ENCODE data around the gene CLCC1. TPM values are rescaled to one million over a fixed set of nuclear protein-coding genes. Genes with fewer than 3 reads are reported as not detected.
"Not testable (repeated sequence)": the region's sequence is repeated elsewhere in the genome, so short reads cannot be mapped to it uniquely, and the experiment has no call there.

The CLCC1 gene
- 32.2 TPM for total RNA-seq
- polyA plus RNA-seq (ENCODE audit: insufficient read depth in 1 of 8, insufficient read length in 8 of 8, low replicate concordance in 1 of 8): 10 to 100 TPM; 30.9 to 43.1 (median 36.0) TPM
- long read RNA-seq, donor 1: 0 reads
- long read RNA-seq, donor 2: 0 reads
- long read RNA-seq, donor 3, full-length matches to known transcripts: 1 of 11 reads
- long read RNA-seq, donor 3, partial matches to known transcripts: 5 of 11 reads
- long read RNA-seq, donor 3, other reads (novel, unspliced or antisense): 5 of 11 reads
- long read RNA-seq, donor 4, full-length matches to known transcripts: 1 of 1 reads
- long read RNA-seq, donor 4, partial matches to known transcripts: 0 of 1 reads
- long read RNA-seq, donor 4, other reads (novel, unspliced or antisense): 0 of 1 reads
- long read RNA-seq, donor 5, partial matches to known transcripts: 17 of 17 reads
- long read RNA-seq, donor 5, other reads (novel, unspliced or antisense): 0 of 17 reads
- long read RNA-seq, donor 6, full-length matches to known transcripts: 3 of 14 reads
- long read RNA-seq, donor 6, partial matches to known transcripts: 11 of 14 reads
- long read RNA-seq, donor 6, other reads (novel, unspliced or antisense): 0 of 14 reads
- long read RNA-seq, donor 7, full-length matches to known transcripts: 1 of 1 reads
- long read RNA-seq, donor 7, partial matches to known transcripts: 0 of 1 reads
- long read RNA-seq, donor 7, other reads (novel, unspliced or antisense): 0 of 1 reads
- long read RNA-seq, donor 8, full-length matches to known transcripts: 2 of 7 reads
- long read RNA-seq, donor 8, partial matches to known transcripts: 5 of 7 reads
- long read RNA-seq, donor 8, other reads (novel, unspliced or antisense): 0 of 7 reads
- long read RNA-seq, donor 9, full-length matches to known transcripts: 1 of 1 reads
- long read RNA-seq, donor 9, partial matches to known transcripts: 0 of 1 reads
- long read RNA-seq, donor 9, other reads (novel, unspliced or antisense): 0 of 1 reads
- long read RNA-seq, donor 10, partial matches to known transcripts: 0 of 1 reads
- long read RNA-seq, donor 10, other reads (novel, unspliced or antisense): 0 of 1 reads
- long read RNA-seq, donor 11: 0 reads

DNA sequence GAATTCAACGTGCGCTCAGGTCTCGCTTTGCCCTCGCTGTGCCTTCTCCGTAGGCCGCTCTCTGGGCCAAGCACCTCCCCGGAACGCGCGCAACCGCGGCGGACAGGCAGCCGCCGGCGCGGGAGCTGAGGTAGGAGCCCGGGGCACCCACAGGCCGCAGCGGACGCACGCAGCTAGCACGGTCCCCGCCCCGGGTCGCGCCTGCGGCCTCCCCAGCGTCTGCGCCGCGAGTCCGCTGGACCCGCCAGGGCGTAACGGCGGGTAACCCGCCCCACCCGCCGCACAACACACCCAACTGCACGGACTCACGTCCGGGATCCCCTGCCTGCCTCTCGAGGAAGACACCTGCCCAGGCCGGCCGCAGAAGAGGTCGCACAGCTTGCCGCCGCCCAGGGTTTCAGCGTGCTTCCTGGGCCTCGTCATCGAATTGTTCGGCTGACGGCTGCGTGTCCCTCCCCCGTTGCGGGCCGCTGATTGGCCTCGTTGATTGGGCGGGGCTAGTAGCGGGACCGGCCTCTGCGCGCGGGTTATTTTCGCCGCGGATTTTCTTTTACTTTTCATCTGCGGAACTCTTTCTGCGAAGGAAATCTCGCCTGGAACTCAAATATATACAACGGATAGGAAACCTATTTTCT, at the start of gene CLCC1:
CLCC1 (minus strand) TSS at position 433 of the 635 bp plus-strand sequence. CDS start 13,047 bp downstream, outside the sequence.
- WGBS (ENCODE audit: insufficient coverage): under 1% methylated on average over 53 of the region's 72 CpGs
- no peaks in the 10 kb centered on the region for H3K36me3 ChIP-seq (ENCODE audit: control insufficient read depth, insufficient read depth, low read length)
- H3K9me3 ChIP-seq (replicated peaks; ENCODE audit: control insufficient read depth, low read depth, low read length): no peaks in the 10 kb centered on the region
- peak; percentile 97 for DNase-seq
- H3K4me3 ChIP-seq (ENCODE audit: low read length): peak within 1 kb of the TSS; percentile 76
- peak within 1 kb of the TSS; percentile 97 for H3K27ac ChIP-seq (ENCODE audit: low read length)
- no peaks in the 10 kb centered on the region for H3K27me3 ChIP-seq (ENCODE audit: control insufficient read depth, insufficient read depth, low read length)
- H3K4me1 ChIP-seq (ENCODE audit: control insufficient read depth, insufficient read depth, low read length): peaks cover 12% of the 10 kb centered on the region

- Histone ChIP-seq H3K4me3 (ENCODE audit: low read length) (no peak overlapping the region), H3K4me1 (ENCODE audit: control insufficient read depth, insufficient read depth, low read length) (no peaks in the 10 kb centered on the region), H3K36me3 (ENCODE audit: control insufficient read depth, insufficient read depth, low read length) (peaks cover 24% of the 10 kb centered on the region), H3K27me3 (ENCODE audit: control insufficient read depth, insufficient read depth, low read length) (no peaks in the 10 kb centered on the region), H3K27ac (ENCODE audit: low read length) (no peak overlapping the region), H3K9me3 (replicated peaks; ENCODE audit: control insufficient read depth, low read depth, low read length) (no peaks in the 10 kb centered on the region)
- DNase-seq: no peak
- 91% methylated on average over 4 of the region's 7 CpGs for WGBS (ENCODE audit: insufficient coverage)
Measured at GRCh38 chr1:109011335-109011734, 48.1 kb upstream of the CLCC1 start.

- Histone ChIP-seq H3K36me3 (ENCODE audit: control insufficient read depth, insufficient read depth, low read length) (peaks cover 27% of the 10 kb centered on the region), H3K9me3 (replicated peaks; ENCODE audit: control insufficient read depth, low read depth, low read length) (peaks cover 12% of the 10 kb centered on the region)
- not testable (repeated sequence) for H3K27ac ChIP-seq (ENCODE audit: low read length); DNase-seq; H3K4me1 ChIP-seq (ENCODE audit: control insufficient read depth, insufficient read depth, low read length); H3K27me3 ChIP-seq (ENCODE audit: control insufficient read depth, insufficient read depth, low read length); H3K4me3 ChIP-seq (ENCODE audit: low read length)
- WGBS (ENCODE audit: insufficient coverage): no CpG with 5 or more reads among the region's 3 CpGs
Measured at GRCh38 chr1:108996622-108997021, 33.3 kb upstream of the CLCC1 start.

GRCh38 chr1:108983114-108983513, 19.8 kb upstream of the CLCC1 start:
- Histone ChIP-seq H3K27ac (ENCODE audit: low read length) (no peak overlapping the region), H3K9me3 (replicated peaks; ENCODE audit: control insufficient read depth, low read depth, low read length) (no peaks in the 10 kb centered on the region), H3K27me3 (ENCODE audit: control insufficient read depth, insufficient read depth, low read length) (no peaks in the 10 kb centered on the region), H3K36me3 (ENCODE audit: control insufficient read depth, insufficient read depth, low read length) (peaks cover 20% of the 10 kb centered on the region), H3K4me3 (ENCODE audit: low read length) (no peak overlapping the region), H3K4me1 (ENCODE audit: control insufficient read depth, insufficient read depth, low read length) (no peaks in the 10 kb centered on the region)
- 73% methylated on average over 2 of the region's 4 CpGs for WGBS (ENCODE audit: insufficient coverage)
- no peak for DNase-seq

GRCh38 chr1:108976658-108977057, 13.4 kb upstream of the CLCC1 start:
- Histone ChIP-seq H3K27ac (ENCODE audit: low read length) (no peak overlapping the region), H3K27me3 (ENCODE audit: control insufficient read depth, insufficient read depth, low read length) (no peaks in the 10 kb centered on the region), H3K4me3 (ENCODE audit: low read length) (no peak overlapping the region), H3K36me3 (ENCODE audit: control insufficient read depth, insufficient read depth, low read length) (peaks cover 17% of the 10 kb centered on the region), H3K9me3 (replicated peaks; ENCODE audit: control insufficient read depth, low read depth, low read length) (no peaks in the 10 kb centered on the region), H3K4me1 (ENCODE audit: control insufficient read depth, insufficient read depth, low read length) (no peaks in the 10 kb centered on the region)
- 96% methylated on average over 4 of the region's 4 CpGs for WGBS (ENCODE audit: insufficient coverage)
- no peak for DNase-seq

- DNase-seq: no peak
- H3K4me3 ChIP-seq (ENCODE audit: low read length): no peak overlapping the region
- 100% methylated on average over 1 of the region's 1 CpG for WGBS (ENCODE audit: insufficient coverage)
- H3K36me3 ChIP-seq (ENCODE audit: control insufficient read depth, insufficient read depth, low read length): peaks cover 18% of the 10 kb centered on the region
- no peaks in the 10 kb centered on the region for H3K9me3 ChIP-seq (replicated peaks; ENCODE audit: control insufficient read depth, low read depth, low read length)
- no peaks in the 10 kb centered on the region for H3K4me1 ChIP-seq (ENCODE audit: control insufficient read depth, insufficient read depth, low read length)
- H3K27ac ChIP-seq (ENCODE audit: low read length): no peak overlapping the region
- H3K27me3 ChIP-seq (ENCODE audit: control insufficient read depth, insufficient read depth, low read length): no peaks in the 10 kb centered on the region
Measured at GRCh38 chr1:108972951-108973350, 9.7 kb upstream of the CLCC1 start.

- Histone ChIP-seq H3K9me3 (replicated peaks; ENCODE audit: control insufficient read depth, low read depth, low read length) (no peaks in the 10 kb centered on the region), H3K4me1 (ENCODE audit: control insufficient read depth, insufficient read depth, low read length) (no peaks in the 10 kb centered on the region), H3K27me3 (ENCODE audit: control insufficient read depth, insufficient read depth, low read length) (no peaks in the 10 kb centered on the region), H3K27ac (ENCODE audit: low read length) (no peak overlapping the region), H3K4me3 (ENCODE audit: low read length) (no peak overlapping the region), H3K36me3 (ENCODE audit: control insufficient read depth, insufficient read depth, low read length) (peaks cover 16% of the 10 kb centered on the region)
- no peak for DNase-seq
Measured at GRCh38 chr1:108969346-108969745, 6.1 kb upstream of the CLCC1 start.

GRCh38 chr1:108962681-108963051, 618 bp downstream of the CLCC1 start:
- no CpG with 5 or more reads among the region's 12 CpGs for WGBS (ENCODE audit: insufficient coverage)
- Histone ChIP-seq H3K4me3 (ENCODE audit: low read length) (peak overlapping the region; percentile 76), H3K36me3 (ENCODE audit: control insufficient read depth, insufficient read depth, low read length) (no peaks in the 10 kb centered on the region), H3K27me3 (ENCODE audit: control insufficient read depth, insufficient read depth, low read length) (no peaks in the 10 kb centered on the region), H3K27ac (ENCODE audit: low read length) (peak overlapping the region; percentile 97), H3K9me3 (replicated peaks; ENCODE audit: control insufficient read depth, low read depth, low read length) (no peaks in the 10 kb centered on the region), H3K4me1 (ENCODE audit: control insufficient read depth, insufficient read depth, low read length) (peaks cover 12% of the 10 kb centered on the region)
- DNase-seq: no peak

- H3K27me3 ChIP-seq (ENCODE audit: control insufficient read depth, insufficient read depth, low read length): no peaks in the 10 kb centered on the region
- no peak for DNase-seq
- H3K4me3 ChIP-seq (ENCODE audit: low read length): peak overlapping the region; percentile 76
- 73% methylated on average over 9 of the region's 15 CpGs for WGBS (ENCODE audit: insufficient coverage)
- H3K9me3 ChIP-seq (replicated peaks; ENCODE audit: control insufficient read depth, low read depth, low read length): no peaks in the 10 kb centered on the region
- no peak overlapping the region for H3K27ac ChIP-seq (ENCODE audit: low read length)
- no peaks in the 10 kb centered on the region for H3K36me3 ChIP-seq (ENCODE audit: control insufficient read depth, insufficient read depth, low read length)
- peaks cover 12% of the 10 kb centered on the region for H3K4me1 ChIP-seq (ENCODE audit: control insufficient read depth, insufficient read depth, low read length)
Measured at GRCh38 chr1:108961752-108962486, 1.4 kb downstream of the CLCC1 start.
